ENCODE results near the gene MDFI. TPM values are rescaled to one million over a fixed set of nuclear protein-coding genes. Genes with fewer than 3 reads are reported as not detected.

MDFI gene
- total RNA-seq, 4 donors from 2014 or later: 30.4 to 70.9 (median 39.8) TPM

Small RNA genes lying within 50 kb of the gene (microRNA-seq; reads per million reads assigned to microRNA genes)
- 0 reads per million in 2 donors for gene MIR4641 (ENCODE audit: borderline number of aligned reads in 1 of 2, borderline replicate concordance in 2 of 2)

Other genes starting within 250 kb of the MDFI start
- 10 to 100 TPM in 2 of 4 donors, 1 to 10 TPM in 2; 7.5 to 11.6 (median 10.1) TPM for gene FOXP4, start 92.1 kb upstream of the MDFI start, total RNA-seq
- gene TFEB, start 97.1 kb downstream of the MDFI start, total RNA-seq: 10 to 100 TPM; 20.2 to 38.3 (median 26.0) TPM
- gene PGC, start 108.9 kb downstream of the MDFI start, total RNA-seq: under 1 TPM in 1 of 4 donors, not detected in 3; 0.42 TPM
- 1 to 10 TPM in 3 of 4 donors, under 1 TPM in 1; 0.79 to 4.2 (median 2.4) TPM for gene FRS3, start 141.4 kb downstream of the MDFI start, total RNA-seq
- 1 to 10 TPM; 3.2 to 5.0 (median 3.9) TPM for gene PRICKLE4, start 142.3 kb downstream of the MDFI start, total RNA-seq
- 100 to 1,000 TPM in 2 of 4 donors, 10 to 100 TPM in 2; 90.7 to 136 (median 100) TPM for gene TOMM6, start 149.2 kb downstream of the MDFI start, total RNA-seq